Smooth muscle cell of the brain vasculature (primary cell): ENCODE results near the gene ANK3.

Experiments
- DNase-seq: peaks from one replicate; pipeline ENCODE4 v3.0.0-alpha.2; 2012; ENCODE audit warnings: low read depth, low spot score

ANK3 gene

DNA sequence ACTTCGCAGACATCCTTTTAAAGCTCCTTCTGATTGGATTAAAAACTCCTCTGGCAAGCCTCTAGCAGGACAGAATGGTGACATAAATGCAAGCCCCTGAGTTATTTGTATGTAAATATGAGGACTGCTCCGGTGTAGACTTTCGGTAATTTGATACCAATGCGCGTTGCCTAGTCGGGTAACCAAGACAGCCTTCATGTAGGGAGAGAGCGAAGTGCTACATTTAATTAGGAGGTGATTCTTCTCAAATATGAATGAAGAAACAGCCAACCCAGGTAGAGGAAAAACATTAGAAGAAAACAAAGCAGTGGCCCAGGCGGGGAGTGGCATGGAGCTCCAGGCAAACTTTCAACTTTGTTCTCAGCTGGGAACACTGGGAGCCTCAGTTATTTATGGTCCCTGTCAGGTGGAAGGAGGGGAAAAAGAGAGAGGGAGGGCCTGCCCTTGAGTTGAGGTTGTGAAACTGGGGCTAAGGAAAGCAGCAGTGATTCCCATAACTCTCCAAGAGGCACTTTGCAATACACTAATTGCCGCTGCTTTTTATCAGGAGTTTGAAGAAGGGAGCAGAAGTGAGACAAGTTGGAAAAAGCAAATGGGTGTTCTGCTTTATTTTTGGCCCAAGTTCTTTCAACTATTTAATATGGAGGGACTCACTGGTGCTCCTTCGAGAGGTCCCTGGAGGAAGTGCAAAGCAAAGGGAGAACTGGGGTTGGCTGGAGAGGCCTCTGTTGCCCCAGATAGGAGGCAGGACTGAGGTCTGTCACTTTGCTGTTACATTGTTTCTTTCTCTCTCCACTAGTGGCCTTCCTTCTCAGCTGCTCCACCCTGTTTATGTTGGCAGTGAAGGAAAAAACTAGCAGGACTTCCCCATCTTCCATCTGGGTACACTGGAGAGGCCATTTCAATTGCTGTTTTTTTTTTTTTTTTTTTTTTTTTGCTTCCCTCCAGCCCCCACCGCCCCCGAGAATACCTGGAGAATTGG is 248.7 kb downstream of the ANK3 start:
- no peak for DNase-seq

DNA sequence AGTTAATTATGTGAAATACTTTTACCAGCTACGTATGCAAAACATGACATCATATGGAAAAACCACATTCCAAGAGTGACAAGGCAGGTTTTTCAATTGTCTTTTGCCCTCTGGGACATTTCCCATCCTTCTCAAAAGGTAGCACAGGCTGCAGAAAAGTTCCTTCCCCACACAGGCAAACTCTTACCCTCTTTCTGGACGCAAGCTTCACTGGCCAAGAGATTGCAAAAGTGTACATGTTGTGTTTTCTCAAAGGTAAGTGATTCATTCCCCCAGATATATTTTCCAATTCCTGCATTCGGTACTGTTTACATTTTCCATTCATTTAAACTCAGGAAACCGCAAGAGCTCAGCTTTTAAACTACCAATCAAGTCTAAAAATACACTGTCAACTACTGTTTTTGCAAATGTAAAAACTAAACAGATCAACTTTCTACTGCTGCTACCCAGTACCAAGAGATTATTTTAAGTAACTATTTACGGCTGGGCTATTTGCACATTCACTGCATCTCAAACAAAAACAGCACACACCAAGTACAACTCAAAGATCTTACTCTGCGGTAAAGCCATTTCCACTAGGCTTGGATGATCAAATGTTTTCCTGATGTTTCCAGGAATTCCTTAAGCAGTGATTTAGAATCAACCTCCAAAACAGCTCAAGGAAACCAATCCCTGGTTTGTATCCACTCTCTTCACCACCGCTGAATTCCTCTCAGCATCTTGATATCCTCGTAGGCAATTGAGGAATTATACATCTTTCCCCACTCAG is 249.7 kb downstream of the ANK3 start:
- no peak for DNase-seq

DNA sequence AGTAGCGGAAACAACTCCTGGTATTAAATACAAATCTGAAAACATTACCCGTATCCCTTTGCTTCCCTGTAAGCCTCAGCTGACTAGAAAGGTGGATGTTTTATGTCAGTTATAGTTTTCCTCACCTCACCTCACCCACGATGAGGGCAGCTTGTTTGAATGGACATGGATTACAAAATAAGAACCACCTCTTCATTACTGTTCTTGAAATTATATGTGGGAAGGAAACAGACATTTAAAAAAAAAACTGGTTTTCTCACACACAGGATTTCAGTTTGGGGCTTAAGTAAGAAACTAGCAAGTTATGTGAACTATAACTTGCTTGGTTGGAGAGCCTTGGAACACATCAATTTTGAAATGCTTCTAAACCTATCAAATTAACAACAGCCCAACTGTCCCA is 250.4 kb downstream of the ANK3 start:
- DNase-seq, result no peak

DNA sequence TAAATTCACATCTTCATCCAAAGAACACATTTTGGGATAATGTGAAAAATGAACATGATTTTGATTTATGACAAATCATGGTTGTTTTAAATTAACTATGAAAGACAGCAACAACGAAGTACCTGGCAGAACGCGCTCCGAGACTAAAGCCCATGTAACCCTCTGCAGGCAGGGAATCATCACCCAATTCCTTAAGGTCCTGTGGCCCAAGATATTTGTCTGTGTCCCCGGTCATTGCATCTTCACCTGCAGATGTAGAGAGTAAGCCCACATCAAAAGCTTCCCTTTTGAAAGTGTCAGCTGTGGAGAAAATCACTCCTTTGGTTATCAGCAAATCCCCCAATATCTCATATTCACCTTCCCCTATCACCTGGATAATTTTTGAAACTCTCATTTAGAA is 250.8 kb downstream of the ANK3 start:
- DNase-seq, result no peak

DNA sequence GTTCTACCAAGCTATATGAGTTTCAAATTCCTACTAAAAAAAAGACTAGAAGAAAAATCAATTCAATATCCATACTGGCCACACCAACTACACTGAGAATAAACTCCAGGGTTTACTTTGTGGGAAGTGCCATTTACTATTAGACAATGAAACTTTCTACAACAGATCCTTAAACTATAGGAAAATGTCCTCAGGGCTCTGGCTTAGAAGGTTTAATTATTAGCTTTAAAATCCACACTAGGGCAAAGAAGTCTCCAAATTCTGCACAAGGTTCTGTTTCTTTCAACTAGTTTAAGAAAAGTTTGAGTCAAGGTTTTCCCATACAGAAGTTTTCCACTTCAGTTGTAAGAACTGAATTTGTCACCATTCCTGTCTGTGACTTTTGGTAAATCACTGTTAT is 251.6 kb downstream of the ANK3 start:
- DNase-seq, result no peak

DNA sequence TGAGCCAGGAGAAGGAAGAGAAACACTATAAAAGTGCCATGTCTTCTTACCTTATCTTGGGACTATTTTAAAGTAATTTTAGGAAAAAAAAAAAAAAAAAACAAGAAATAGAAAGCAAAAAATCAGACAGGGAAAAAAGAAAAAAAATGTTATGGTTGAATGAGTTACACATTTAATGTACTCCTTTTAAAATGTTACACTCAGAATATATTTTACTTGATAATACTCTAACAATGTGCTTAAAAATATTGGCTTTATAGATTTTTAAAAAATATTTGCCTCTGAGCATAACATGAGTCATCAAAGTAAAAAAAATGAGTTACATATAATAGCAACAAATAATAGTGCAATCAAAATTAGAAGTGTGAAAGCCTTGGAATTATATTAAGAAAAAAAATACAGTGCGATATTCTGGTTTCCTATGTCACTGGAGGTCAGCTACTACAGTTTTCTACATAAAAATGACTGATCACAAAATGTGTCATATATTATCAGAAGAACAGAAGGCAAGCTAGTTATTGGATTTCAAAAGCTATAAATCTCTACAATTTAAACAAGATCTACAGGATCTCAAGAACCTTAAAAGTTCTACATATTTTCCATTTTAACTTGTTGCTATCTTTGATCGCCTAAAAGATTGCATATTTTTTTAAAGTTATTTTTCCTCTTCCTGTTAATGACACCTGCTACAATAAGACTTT is 252.2 kb downstream of the ANK3 start:
- no peak for DNase-seq

DNA sequence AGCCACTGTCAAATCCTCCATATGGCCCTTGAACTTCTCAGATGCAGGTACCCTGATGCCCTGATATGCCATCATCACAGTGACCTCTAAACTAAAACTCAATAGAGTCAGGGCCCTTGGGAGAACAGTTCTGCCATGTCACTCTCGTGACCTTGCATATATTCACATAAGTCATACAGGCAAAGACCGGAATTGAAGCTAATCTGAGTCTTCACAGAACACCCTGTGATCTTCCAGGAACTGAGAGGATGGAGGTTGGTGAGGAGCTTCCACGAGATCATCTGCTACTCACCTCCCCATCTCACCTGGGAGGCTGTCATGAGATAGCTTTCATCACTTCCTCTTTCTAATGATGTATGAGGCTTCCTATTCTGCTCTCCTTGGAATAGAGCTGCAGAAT is 254.7 kb downstream of the ANK3 start:
- DNase-seq, result no peak

DNA sequence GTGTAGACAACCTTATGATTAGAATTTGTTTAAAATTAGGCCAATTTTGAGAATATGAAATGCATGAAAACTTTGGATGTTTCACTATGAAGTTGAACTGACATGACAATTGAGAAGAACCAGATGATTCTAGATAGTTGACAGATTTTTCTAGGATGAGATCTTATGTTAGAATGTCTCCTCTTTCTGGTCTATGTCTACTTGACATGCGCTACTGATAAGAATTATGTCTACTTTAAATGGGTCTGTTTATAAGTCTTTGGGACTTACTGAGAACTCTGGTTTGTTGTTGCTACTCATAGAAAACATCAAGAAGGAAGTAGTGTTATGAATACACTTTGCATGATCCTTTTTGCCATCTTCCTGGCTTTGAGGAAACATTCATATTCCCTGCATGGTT is 255.1 kb downstream of the ANK3 start:
- no peak for DNase-seq

DNA sequence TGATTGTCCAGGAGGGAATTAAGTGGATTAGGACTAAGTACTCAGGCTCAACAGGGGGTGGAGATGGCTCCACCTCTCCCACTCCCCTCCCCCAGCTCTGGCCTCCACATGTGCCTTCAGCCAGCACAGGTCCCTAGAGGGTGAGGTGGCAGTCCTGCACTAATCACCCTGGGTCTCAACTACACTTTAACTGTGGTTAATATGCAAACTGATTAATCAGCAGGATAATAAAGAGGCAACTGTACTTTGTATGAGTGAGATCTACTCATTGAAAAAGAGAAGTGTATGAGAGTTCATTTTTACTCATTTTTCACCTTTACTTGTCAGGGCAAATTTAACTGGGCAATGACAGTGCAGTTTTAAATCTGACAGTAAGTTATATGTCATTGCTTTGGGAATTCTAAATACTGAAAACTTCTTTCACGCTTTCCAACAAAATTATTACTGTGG is 259.5 kb downstream of the ANK3 start:
- no peak for DNase-seq

DNA sequence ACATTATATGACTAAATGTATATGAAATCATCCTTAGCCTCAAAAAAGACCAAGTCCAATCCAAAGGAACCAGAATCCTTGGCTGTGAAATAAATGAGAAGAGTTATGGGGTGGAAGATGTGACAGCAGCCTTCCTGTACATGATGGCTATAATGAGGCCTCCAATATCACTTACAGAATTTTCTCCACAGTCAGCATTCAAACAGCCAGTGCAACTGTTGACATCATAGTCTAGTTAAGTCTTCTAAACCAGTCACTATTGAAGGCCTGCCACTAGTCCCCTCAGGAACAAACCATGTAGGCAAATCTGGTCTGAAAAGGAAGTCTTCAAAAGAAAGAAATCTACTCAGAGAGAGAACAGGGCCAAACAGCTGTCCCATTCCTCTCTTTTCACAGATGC is 263.8 kb downstream of the ANK3 start:
- DNase-seq, result no peak

DNA sequence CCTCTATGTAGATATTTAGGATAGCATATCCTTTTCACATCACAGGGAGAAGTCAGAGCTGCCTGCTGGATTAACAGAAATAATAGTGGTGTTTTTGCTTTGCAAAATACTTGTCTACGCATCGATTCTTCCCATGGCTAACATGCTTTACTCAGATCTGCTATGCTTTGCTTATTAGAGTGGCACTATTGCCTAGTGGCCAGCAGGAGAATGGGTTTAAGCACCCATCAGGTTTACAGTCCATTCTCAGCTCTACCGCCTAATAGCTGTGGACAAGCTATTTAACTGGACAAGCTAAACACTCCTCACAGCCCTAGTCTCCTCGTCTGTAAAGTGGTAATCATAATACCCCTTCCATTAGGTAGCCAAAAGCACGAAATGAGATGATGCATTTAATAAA is 265.1 kb downstream of the ANK3 start:
- DNase-seq, result no peak

DNA sequence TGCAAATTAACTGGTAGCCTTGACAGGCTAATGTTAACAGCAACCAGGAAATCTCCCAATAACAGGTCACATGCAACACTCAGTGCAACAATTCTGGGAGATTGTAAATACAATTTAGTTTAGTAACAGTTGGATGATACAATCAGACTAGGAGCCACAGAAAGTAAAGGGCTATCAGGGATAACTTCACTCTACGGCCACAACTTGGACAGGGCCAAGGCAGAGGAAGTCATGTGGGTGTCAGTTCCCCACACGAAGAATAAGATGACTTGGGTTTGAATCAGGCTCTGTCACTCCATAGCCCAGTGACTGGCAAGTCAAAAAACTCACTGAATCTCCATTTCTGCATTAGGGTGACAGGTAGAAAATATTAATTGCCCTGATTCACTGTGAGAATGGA is 266.0 kb downstream of the ANK3 start:
- no peak for DNase-seq

DNA sequence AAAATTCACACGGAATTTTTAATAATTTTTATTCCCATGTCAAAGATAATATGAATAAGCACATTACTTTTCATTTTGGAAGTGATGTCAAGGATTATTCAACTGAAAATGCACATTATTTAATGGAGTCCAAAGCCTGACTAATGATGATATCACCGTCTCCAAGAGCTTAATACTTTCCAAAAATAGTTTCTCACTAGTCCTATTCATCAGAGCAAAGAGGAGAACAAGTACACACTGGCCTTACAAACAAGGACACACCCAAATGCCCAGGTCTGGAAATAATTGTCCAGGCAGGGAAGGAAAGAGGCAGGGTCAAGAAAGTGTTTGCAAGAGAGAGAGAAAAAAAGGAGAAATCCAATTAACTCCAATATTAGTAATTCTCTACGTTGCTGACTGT is 266.5 kb downstream of the ANK3 start:
- DNase-seq, result no peak

DNA sequence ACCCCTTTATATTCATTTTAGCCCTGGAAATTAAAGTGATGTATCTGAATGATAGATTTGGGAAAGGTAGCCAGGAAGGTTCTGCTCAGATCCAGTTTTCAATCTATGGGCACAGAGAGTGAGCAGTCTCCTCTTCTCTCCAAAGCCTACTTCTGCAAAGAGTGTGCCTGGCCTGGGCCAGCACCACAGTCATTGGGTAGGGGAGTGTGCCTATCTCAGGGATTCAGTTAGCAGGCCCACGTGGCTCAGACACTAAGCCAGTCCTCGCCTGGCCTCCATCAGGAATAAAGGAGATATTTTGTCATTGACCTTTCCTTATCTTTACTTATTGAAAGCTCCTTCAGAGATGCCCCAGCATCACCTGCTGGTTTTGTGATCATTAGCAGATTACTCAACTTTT is 267.5 kb downstream of the ANK3 start:
- DNase-seq, result no peak

DNA sequence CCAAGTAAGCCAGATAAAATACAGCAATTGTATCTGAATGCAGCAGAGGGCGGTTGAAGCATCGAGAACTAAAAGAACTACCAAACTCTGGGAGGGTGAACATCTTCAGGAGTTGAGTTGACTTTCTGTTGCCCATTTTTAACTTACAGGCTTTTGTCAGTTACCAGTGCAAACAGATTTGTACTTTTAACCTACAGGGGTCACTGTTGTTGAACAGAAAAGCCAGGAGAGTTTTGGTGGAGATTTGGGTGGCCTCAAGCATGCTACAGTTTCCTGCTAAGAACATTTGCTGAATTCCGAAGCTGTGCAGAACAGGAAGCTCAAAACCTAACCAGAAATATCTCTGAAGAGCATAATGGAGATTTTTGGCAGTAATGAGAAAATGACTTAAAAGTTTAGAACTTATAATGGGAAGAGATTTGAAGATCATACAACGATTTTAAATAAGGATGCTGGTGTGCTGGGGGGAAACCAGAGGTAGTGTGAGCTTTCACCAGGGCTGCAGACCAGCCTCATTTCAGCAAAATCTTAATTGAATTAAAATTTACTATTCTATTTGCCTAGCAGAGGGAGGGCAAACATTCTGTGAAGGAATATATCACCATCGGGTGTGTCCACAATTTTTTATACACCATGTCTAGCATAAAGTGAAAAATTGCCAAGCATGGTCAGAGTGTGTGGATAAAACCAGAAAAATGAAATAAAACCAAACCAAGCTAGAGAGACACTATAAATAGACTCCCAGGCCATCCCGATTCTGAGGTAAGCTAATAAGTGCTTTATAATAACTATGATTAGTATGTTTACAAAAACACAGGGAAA is 274.7 kb downstream of the ANK3 start:
- DNase-seq, result peak; percentile 44

DNA sequence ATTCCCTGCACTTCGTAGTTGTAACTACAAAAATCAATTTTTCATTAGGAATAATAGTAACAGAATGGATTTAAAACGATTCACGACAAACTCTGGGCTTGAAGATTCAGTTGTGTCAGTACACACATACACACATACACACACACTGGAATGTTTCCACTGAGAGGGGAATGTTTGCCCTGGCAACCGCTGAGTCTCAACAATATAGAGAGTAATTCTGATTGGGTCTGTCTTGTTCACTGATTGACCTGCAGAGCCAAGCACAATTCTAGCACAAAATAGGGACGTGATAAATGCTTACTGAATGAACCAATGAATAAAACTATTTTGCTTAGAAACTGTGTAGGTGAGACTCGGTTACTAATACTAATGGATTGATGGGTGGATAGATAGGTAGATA is 278.9 kb downstream of the ANK3 start:
- no peak for DNase-seq

DNA sequence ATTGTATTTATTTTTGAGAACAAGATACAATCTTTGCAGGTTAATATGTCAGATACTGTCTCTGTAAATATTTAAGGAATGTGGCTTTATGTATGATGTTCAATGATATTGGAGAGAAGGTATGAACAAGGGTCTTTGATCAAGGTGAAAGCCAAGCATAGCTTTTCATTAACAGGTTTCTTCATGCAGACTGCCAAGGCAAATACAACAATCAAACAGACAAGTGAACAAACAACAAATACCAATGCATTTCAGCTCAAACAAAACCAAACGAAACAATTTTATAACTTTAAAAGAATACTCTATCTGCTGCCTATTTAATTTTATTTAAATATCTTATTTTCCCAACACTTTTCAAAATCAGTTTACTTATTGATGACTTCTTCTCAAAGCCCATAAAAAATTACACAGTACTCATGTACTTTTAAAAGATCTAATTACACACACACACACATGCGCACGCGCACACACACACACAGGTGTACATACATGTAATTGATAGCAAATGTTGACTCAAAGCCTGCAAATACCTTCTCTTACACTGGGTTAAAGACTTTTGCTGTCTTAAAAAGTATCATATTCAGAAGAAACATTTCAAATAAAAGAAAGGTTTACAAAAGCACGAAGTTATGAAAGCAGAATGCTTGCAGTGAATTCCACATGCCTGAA is 282.2 kb downstream of the ANK3 start:
- DNase-seq, result no peak

DNA sequence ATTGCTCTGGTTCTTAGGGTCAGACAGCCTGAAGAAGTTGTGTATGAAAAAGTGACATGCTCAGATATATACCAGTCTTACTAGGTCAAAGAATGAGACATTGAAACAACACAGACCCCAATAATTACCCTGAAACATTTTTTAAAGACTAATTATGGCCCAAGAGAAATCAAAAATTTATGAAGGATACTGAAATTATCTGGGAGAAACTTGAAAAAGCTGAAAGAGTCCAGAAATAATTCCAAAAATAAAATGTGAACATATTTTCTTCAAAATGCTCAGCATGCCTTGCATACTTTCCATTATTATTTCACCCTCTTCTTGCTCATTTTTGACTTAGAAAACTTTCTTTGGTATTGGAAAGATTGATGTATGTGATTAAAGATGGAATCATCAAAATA is 284.4 kb downstream of the ANK3 start:
- DNase-seq, result no peak

DNA sequence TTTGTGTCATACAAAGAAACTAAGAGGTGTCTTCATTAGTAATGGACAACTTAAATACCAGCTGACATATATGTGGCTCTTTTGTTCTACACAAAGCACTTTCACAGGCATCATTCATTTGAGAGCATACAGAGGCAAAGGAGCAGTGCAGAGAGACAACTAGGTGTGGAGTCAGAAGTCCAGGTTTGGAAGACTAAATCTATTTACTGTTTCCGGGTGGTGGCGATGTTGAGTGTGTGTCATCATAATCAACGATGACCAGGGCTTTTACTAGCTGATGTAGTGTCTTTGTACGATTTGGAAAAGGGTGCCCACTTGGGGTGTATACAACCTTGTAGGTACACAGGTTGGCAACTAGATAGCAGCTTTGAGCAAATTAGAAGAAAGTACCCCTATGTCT is 287.9 kb downstream of the ANK3 start:
- DNase-seq, result no peak

DNA sequence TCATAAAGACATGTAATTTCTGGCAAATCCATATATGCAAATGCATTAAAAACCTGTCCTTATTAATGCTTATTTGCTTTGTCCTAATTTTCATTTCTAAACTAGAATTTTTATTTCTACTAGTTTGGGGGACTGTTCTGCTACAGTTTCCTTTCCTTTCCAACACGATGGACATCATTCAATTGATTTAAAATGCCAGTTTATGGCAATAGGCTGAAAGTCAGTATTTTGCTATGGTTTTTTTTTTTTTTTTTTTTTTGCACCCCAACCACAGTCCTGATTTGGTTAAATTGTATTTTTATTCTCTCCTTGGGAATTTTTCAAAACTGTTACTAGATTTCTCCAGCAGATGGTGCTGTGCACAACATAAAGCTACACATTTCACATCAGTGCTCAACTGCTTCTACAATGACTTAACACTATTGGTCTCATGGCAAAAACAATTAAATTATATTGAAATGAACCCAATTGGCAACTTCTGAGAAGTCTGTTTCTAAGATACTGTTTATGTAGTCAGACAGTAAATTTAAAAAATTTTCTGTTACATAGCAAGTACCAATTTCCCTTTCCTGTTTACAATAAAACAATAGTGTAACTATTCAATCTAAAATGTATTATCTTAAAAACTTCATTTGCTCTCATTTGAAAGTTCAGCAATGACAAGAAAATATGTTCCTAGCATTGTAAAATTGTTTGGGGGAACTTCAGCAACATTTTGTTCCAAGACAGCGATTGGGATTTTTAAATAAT is 289.5 kb downstream of the ANK3 start:
- DNase-seq, result peak; percentile 26
